Measurements from ENCODE around the gene INO80C.

GRCh38 chr18:35478520-35479435 is 19.0 kb downstream of the INO80C start:
- TF ChIP-seq CTCF (IDR thresholded peaks at IDR 0.05), result no peak
- no peak for TF ChIP-seq POLR2A (IDR thresholded peaks at IDR 0.05)
- TF ChIP-seq EP300 (IDR thresholded peaks at IDR 0.05), result no peak

Data from sigmoid colon (tissue), 4 donors.